ENCODE results near the gene ST6GAL2. TPM values are rescaled to one million over a fixed set of nuclear protein-coding genes. Genes with fewer than 3 reads are reported as not detected.

ST6GAL2 gene
- total RNA-seq, 4 donors from 2014 or later, result 0.04 to 1.3 (median 0.82) TPM

DNA sequence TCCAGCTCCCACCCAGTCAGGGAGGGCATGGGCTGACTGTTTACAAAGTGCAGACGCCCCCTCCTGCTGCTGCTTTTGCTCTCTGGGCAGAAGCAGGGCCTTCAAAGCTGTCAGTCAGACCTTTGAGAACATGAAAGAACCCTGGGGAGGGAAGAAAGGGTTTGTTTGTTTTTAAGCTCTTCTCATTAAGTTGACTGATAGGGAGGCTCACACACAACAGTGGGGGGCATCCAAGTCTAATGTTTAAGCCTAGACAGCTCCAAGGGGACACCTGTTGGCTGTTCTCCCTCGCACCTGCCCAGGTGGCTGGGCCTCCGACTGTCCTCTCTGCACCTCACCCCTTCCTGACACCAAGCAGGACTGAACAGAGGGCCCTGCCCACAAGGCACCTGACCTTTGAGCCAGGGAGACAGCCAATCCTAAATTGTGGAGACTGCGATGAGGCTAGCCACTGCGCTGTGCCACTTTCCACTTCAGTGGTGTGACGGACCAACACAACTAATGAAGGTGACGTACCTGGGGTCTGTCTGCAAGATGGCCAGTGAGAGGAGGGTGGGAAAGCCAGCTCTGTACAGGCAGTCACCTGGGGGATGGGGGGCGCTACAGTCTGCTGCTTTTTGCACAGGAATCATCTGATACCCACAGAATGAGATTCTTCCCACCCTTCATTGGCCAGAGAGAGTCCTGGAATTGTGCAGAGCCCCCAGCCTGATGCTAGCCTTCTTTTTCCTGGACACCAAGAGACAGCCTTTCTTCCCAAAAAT lies 16.3 kb downstream of the ST6GAL2 start:
- WGBS, 2 donors, result 88 to 93% methylated on average over 8 of the region's 8 CpGs
- peak in 1 of 2 donors; percentile 52 for DNase-seq (ENCODE audit: low spot score in 2 of 2)
- no peak overlapping the region for H3K4me3 ChIP-seq (ENCODE audit: low read depth, poor library complexity, severe bottlenecking)
- TF ChIP-seq POLR2A (IDR thresholded peaks at IDR 0.05), result no peak
- intact Hi-C loops (cut with DNase I; ENCODE audit: low total_unique reads), result no loop called here

DNA sequence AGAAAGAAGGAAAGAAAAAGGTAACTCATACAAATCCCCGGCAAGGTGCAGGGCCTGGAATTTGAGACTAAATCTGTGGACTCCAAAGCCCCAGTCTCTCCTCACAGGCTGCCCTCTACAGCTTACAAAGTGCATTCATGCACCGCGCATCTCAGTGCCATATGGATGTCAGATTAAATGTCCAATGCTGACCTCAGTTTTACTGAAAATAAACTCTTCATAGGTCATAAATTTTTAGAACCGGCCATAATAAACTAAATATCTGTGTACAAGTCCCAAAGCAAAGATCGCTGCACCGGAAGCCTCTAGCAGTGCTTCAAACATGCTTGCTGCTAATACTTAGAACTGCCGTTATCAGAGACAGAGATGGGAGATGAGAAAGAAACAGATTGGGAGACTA lies 17.7 kb downstream of the ST6GAL2 start:
- intact Hi-C loops (cut with DNase I; ENCODE audit: low total_unique reads), result no loop called here
- TF ChIP-seq, protein P1, sequence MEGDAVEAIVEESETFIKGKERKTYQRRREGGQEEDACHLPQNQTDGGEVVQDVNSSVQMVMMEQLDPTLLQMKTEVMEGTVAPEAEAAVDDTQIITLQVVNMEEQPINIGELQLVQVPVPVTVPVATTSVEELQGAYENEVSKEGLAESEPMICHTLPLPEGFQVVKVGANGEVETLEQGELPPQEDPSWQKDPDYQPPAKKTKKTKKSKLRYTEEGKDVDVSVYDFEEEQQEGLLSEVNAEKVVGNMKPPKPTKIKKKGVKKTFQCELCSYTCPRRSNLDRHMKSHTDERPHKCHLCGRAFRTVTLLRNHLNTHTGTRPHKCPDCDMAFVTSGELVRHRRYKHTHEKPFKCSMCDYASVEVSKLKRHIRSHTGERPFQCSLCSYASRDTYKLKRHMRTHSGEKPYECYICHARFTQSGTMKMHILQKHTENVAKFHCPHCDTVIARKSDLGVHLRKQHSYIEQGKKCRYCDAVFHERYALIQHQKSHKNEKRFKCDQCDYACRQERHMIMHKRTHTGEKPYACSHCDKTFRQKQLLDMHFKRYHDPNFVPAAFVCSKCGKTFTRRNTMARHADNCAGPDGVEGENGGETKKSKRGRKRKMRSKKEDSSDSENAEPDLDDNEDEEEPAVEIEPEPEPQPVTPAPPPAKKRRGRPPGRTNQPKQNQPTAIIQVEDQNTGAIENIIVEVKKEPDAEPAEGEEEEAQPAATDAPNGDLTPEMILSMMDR (IDR thresholded peaks at IDR 0.05), result no peak
- no peak for TF ChIP-seq POLR2A (IDR thresholded peaks at IDR 0.05)
- peak in 1 of 2 donors; percentile 3 for DNase-seq (ENCODE audit: low spot score in 2 of 2)
- 73 to 91% methylated on average over 7 of the region's 7 CpGs for WGBS, 2 donors
- no peak overlapping the region for H3K4me3 ChIP-seq (ENCODE audit: low read depth, poor library complexity, severe bottlenecking)

DNA sequence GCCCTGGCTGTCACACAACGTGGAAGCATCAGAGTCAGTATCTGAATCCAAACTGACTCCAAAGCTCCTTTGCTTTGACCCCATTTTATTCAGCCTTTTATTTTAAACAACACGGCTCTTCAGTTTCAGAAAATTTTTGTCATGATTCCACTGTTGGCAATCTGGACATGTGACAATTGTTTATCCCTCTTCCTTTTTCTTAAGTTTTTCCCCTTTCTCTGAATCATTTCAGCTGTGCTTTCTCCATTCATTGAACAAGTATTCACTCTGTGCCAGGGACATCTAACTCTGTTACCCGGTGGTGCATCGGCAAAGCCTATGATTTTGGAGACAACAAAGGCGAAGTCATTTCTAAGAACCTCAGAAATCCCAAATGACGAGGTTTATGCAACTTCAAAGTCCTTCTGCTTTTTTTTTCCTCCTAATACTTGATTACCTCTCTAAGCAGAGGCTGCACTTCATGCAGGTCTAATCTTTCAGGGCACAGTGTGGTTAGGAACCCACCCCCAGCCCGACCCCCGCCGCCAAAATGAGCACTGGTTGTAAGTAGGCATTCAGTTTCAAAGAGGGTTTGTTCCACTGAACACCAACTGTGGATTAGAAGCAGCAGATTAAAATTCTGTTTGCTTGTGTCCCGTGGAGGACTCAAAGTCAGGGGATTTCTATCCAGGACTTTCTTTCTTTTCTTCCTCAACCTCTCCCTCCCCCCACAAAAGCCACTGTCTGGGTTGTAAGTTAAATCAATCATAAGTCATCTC lies 18.6 kb downstream of the ST6GAL2 start:
- TF ChIP-seq, protein P1 (IDR thresholded peaks at IDR 0.05), result no peak
- no peak for TF ChIP-seq POLR2A (IDR thresholded peaks at IDR 0.05)
- intact Hi-C loops (cut with DNase I; ENCODE audit: low total_unique reads), result no loop called here
- WGBS, 2 donors, result 69 to 70% methylated on average over 10 of the region's 10 CpGs
- H3K4me3 ChIP-seq (ENCODE audit: low read depth, poor library complexity, severe bottlenecking), result no peak overlapping the region
- DNase-seq (ENCODE audit: low spot score in 2 of 2), result peak in 1 of 2 donors; percentile 32

DNA sequence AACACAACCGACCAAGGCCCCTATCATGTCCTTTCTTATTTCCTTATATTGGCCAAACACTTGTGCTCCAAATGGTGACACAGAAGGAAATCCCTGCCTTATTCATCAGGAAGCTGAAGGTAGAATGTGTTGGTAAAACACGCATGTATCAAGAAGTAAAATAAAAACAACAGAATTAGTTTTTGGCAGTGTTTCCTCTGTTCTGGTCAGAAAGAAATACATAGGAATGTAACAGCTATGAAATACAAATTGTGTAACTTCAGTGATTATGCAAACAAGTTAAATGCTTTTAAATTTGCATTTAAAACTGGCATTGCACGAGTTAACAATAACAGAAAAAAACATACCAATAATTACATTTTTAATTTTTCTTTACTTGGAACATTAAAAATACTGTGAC lies 19.3 kb downstream of the ST6GAL2 start:
- WGBS, 2 donors, result 58 to 72% methylated on average over 3 of the region's 3 CpGs
- intact Hi-C loops (cut with DNase I; ENCODE audit: low total_unique reads), result no loop called here
- no peak for DNase-seq (ENCODE audit: low spot score in 2 of 2)
- H3K4me3 ChIP-seq (ENCODE audit: low read depth, poor library complexity, severe bottlenecking), result no peak overlapping the region
- TF ChIP-seq, protein P1 (IDR thresholded peaks at IDR 0.05), result no peak
- TF ChIP-seq POLR2A (IDR thresholded peaks at IDR 0.05), result no peak

DNA sequence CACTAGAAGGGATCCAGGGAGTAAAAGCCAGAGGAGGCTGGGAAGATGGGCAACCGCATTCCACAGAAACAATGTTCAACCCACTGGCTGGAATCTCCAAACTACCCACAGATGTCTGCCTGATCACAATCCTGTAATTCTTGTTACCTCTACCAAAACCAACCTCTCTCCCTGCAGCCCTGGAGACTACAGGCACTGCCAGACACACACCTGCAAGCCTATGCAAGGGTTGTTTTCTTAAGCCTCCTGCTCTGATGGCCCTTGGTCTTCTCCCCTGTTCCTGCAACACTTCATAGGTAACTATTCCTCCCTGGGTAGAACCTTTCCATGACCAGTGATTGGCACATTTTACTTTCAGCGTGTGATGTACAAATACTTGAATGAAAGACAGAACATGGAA lies 21.9 kb downstream of the ST6GAL2 start:
- TF ChIP-seq, protein P1 (IDR thresholded peaks at IDR 0.05), result no peak
- TF ChIP-seq POLR2A (IDR thresholded peaks at IDR 0.05), result no peak
- WGBS, 2 donors, result 78 to 94% methylated on average over 2 of the region's 2 CpGs
- H3K4me3 ChIP-seq (ENCODE audit: low read depth, poor library complexity, severe bottlenecking), result no peak overlapping the region
- peak in 1 of 2 donors; percentile 4 for DNase-seq (ENCODE audit: low spot score in 2 of 2)
- intact Hi-C loops (cut with DNase I; ENCODE audit: low total_unique reads), result no loop called here

DNA sequence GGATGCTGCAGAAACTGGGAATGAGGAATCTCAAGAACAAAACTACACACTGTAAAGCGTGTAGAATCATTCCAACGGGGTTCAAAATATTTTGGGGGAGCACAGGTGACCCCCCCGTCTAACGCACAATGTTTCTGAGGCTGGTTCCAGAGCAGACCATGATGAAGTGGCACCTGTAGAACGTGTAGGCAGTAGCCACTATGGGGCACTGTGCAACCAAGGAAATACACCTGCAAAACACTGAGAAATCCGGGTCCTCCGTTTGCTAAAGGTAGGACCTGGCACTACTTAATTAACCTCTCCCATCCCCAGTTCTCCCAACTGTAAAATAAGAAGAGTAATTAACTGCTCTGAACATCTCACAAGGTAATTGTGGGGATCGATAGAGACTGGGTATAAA lies 22.6 kb downstream of the ST6GAL2 start:
- intact Hi-C loops (cut with DNase I; ENCODE audit: low total_unique reads), result no loop called here
- TF ChIP-seq, protein P1 (IDR thresholded peaks at IDR 0.05), result no peak
- no peak for TF ChIP-seq POLR2A (IDR thresholded peaks at IDR 0.05)
- WGBS, 2 donors, result 55 to 58% methylated on average over 8 of the region's 8 CpGs
- H3K4me3 ChIP-seq (ENCODE audit: low read depth, poor library complexity, severe bottlenecking), result no peak overlapping the region
- peak in 1 of 2 donors; percentile 5 for DNase-seq (ENCODE audit: low spot score in 2 of 2)

Measured in lower leg skin (tissue), 4 donors.